T-helper 1 cell (primary cell): Measurements from ENCODE around the gene ZG16.

Source experiments
- DNase-seq, 5 donors: peaks; one replicate each; pipeline ENCODE4 v3.0.0-alpha.2; 2012 to 2020

ZG16 gene

GRCh38 chr16:29826342-29826695 lies 48.3 kb downstream of the ZG16 start:
- no peak for DNase-seq

GRCh38 chr16:29830774-29831173 lies 52.7 kb downstream of the ZG16 start:
- DNase-seq: no peak

GRCh38 chr16:29831490-29831889 lies 53.4 kb downstream of the ZG16 start:
- no peak for DNase-seq
